ENCODE measurements around the gene ITGAE.
"Not testable (repeated sequence)": the region's sequence is repeated elsewhere in the genome, so short reads cannot be mapped to it uniquely, and the experiment has no call there.

ITGAE gene

GRCh38 chr17:3794557-3795389, 6.2 kb downstream of the ITGAE start:
- DNase-seq (ENCODE audit: low spot score), result peak; percentile 65

DNA sequence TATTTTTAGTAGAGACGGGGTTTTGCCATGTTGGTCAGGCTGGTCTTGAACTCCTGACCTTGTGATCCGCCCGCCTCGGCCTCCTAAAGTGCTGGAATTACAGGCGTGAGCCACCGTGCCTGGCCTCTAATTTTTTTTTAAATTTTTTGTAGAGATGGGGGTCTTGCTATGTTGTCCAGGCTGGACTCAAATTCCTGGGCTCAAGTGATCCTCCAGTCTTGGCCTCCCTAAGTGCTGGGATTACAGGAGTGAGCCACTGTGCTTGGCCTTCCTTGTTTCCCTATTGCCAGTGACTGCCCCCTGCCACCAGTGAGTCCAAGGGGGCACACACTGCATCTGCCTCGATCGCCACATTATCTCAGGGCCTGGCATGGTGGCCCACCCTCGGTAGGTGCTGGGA, 6.8 kb downstream of the ITGAE start:
- DNase-seq (ENCODE audit: low spot score), result not testable (repeated sequence)

- not testable (repeated sequence) for DNase-seq (ENCODE audit: low spot score)
Observed at GRCh38 chr17:3793258-3793657, 7.7 kb downstream of the ITGAE start.

- no peak for DNase-seq (ENCODE audit: low spot score)
Observed at GRCh38 chr17:3792481-3792880, 8.5 kb downstream of the ITGAE start.

- no peak for DNase-seq (ENCODE audit: low spot score)
Observed at GRCh38 chr17:3788200-3788599, 12.8 kb downstream of the ITGAE start.

DNA sequence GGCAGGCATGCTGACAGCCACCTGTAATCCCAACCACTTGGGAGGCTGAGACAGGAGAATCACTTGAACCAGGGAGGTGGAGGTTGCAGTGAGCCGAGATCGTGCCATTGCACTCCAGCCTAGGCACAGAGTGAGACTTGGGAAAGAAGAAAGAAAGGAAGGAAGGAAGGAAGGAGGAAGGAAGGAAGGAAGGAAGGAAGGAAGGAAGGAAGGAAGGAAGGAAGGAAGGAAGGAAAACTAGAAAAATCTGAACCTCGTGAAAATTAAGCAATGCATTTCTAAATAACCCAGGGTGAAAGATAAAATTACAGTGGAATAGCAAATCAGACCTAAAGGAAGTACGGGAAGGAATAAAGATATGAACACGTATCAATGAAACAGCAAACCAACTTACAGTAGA, 15.7 kb downstream of the ITGAE start:
- not testable (repeated sequence) for DNase-seq (ENCODE audit: low spot score)

- no peak for DNase-seq (ENCODE audit: low spot score)
Observed at GRCh38 chr17:3782751-3783150, 18.2 kb downstream of the ITGAE start.

GRCh38 chr17:3780986-3781385, 20.0 kb downstream of the ITGAE start:
- DNase-seq (ENCODE audit: low spot score), result no peak

GRCh38 chr17:3777366-3778120, 23.4 kb downstream of the ITGAE start:
- no peak for DNase-seq (ENCODE audit: low spot score)

DNA sequence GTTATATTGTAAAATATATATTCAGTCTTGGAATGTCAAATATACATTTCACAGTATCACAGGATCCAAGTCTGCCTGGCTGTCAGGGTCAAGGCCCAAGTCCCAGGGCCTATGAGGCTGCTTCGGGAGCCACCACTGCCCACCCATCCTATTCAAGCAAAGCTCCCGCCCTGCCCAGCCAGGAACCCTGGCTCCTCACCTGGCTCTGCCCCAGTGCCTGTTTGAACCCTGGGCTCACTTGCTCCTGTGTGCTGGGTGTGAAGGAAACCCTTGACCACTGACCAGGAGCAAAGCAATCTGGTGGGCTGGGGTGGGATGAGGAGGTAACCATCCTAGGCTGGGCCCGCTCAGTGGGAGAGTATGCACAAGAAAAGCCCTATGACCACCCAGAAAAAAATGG, 27.0 kb downstream of the ITGAE start:
- DNase-seq (ENCODE audit: low spot score), result no peak

DNA sequence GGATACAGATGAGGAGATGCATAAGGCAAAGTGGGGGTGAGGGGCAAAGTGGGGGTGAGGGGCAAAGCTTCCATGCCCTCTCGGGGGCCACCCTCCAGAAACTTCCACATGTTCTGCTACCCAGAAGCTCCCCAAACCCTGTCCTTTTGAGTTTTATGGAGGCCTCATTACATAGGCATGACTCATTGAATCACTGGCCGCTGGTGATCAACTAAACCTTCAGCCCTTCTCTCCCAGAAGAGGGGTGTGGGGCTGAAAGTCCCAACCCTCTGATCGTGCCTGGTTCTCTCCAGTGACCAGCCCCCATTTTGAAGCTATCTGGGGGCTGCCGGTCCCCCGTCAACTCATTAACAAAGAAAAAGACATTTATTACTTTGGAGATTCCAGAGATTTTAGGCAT, 27.5 kb downstream of the ITGAE start:
- peak; percentile 70 for DNase-seq (ENCODE audit: low spot score)

GRCh38 chr17:3772764-3773163, 28.2 kb downstream of the ITGAE start:
- DNase-seq (ENCODE audit: low spot score), result no peak

DNA sequence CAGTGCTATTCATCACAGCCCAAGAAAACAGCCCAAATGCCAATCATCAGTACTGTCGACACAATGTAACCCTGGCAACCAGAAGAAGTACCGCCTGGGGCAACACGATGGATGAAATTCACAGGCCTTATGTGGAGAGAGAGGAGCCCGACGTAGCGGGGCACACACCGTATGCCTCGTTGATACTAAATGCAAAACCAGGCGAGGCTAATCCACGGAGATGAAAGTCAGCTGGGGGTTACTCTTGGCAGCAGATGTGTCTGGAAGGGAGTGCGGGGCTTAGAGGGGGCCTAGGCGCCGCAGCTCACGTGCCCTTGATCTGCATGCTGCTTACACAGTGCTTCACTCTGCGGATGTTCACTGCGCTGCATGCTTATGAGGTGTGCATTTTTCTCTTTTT, 29.8 kb downstream of the ITGAE start:
- no peak for DNase-seq (ENCODE audit: low spot score)

DNA sequence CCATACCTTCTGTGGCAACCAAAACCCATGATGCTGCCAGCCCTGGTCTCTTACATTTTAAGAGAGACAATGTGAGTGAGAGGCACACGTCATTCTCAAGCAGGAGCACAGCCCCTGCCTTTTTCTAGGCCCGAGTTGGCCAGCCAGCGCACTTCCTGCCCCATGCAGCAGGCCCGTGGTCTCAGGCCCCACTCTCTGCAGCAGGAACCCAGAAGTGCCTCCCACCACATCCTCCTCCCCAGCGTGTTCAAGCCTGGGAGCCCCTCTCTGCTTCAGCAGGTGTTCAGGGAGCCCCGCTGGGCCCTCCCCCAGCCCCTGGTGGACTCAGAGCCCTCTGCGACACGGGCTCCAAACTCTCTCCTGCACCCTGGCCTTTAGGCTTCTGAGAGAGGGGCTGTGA, 30.5 kb downstream of the ITGAE start:
- no peak for DNase-seq (ENCODE audit: low spot score)

DNA sequence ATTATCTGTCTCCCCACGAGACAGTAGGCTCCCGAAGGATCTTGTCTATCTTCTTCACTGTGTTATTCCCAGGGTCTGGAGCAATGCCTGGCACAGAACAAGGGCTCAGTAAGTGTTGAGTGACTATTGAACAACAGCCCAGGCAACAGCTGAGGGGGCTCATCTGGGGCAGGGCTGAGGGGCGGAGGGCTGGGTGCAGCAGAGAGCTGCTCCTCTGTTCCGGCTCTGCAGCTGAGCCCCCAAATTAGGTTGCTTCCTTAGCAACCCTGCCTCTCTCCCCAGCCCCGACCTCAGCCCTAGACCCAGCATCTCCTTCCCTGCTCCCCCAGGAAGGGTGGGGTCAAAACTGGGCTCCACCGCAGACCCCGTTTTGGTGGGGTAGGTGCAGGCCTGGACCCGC, 32.2 kb downstream of the ITGAE start:
- no peak for DNase-seq (ENCODE audit: low spot score)

GRCh38 chr17:3768341-3768740, 32.6 kb downstream of the ITGAE start:
- DNase-seq (ENCODE audit: low spot score), result no peak

DNA sequence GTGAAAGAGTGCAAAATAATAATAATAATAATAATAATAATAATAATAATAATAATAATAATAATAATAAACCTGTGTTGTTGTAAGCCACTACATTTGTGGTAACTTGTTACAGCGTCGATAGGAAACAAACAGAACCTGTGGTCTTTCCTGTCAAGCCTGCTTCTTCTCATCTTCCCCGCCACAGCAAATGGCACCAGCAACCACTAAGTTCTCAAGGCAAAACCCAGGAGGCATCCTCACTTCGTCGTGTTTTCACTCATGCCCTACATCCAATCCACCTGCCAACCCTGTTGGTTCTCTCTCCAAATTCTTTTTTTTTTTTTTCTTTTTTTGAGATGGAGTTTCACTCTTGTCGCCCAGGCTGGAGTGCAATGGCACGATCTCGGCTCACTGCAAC, 34.2 kb downstream of the ITGAE start:
- DNase-seq (ENCODE audit: low spot score), result no peak

DNA sequence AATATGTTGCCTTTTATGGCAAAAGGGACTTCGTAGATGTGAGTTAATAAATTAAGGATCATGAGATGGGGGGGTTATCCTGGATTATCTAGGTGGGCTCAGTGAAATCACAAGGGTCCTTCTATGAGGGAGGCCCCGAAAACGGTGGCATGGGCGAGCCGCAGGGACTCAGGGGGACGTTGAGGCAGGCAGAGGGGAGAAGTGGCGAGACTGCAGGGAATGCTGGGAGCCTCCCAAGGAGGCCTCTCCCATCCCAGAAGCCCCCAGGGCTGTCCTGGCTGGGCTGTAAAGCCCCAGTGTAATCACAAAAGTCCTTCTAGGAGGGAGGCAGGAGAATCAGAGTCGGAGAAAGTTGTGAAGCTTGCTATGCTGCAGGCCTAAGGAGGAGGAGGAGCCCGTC, 35.0 kb downstream of the ITGAE start:
- DNase-seq (ENCODE audit: low spot score), result no peak

GRCh38 chr17:3763777-3764170, 37.2 kb downstream of the ITGAE start:
- no peak for DNase-seq (ENCODE audit: low spot score)

DNA sequence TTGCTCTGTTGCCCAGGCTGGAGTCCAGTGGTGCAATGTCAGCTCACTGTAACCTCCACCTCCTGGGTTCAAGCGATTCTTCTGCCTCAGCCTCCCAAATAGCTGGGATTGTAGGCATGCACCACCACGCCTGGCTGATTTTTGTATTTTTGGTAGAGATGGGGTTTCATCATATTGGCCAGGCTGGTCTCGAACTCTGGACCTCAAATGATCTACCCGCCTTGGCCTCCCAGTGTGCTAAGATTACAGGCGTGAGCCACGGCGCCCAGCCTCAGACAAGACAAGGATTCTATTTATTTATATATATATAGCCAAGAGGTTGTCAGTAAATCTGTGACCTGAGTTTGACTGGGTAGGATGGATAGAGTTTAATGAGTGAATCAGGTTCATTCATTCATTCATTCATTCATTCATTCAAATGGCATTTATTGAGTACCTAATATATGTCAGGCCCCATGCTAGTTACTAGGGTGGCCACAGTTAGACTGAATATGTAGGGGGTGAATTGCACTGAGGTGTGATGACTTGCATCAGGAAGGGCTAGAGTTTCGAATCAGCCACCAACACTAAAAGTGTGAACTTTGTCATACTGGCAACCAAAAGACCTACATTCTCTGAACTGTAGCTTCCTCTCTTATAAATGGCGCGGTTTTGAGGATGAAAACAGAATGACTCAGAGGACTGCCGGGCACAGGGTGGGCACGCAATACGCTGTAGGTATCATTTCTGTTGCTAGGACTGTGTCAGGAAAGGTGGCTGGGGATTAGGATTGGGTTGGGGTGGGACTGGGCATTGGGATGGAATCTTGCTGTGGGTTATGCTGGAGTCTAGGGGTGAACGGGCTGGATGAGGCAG, 37.8 kb downstream of the ITGAE start:
- DNase-seq (ENCODE audit: low spot score), result no peak

DNA sequence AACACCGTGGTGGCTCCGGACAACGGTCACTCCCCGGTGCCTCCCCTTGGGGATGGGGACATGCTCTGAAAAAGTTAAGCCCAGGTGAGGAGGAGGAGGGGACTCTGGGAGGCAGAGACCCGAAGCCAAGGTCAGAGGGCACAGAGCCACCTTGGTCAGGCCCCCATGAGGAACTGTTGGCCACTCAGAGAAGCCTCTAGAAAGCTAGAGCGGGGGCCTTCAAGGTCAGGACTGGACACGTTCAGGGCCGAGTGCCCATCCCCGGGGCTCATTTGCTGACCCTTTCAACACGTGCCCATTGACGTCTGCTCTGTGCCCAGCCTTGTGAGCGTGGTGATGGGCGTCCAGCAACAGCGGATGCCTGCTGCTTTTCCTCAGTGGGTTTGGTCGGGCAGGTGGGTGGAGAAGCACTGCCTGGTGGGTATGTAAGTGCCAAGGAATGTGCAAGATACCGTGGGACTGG, 39.0 kb downstream of the ITGAE start:
- DNase-seq (ENCODE audit: low spot score), result no peak

Measured in hepatic stellate cell (primary cell).